Measurements from ENCODE around the gene TRAPPC2L. TPM values are rescaled to one million over a fixed set of nuclear protein-coding genes. Genes with fewer than 3 reads are reported as not detected.
"Not testable (repeated sequence)": the region's sequence is repeated elsewhere in the genome, so short reads cannot be mapped to it uniquely, and the experiment has no call there.

Gene TRAPPC2L
- total and polyA plus RNA-seq, 4 donors, result 27.8 to 54.1 (median 42.5) TPM

GRCh38 chr16:88816736-88817535, 40.0 kb upstream of the TRAPPC2L start:
- ATAC-seq (ENCODE audit: low FRiP score) (no peak), DNase-seq (no peak)
- Histone ChIP-seq H3K4me1 (ENCODE audit: control insufficient read depth in 1 of 2, insufficient read depth in 2 of 2, low read length in 2 of 2) (no peaks in the 10 kb centered on the region), H3K9me3 (ENCODE audit: control insufficient read depth, low read length) (no peaks in the 10 kb centered on the region), H3K36me3 (ENCODE audit: control insufficient read depth in 1 of 2, insufficient read depth in 2 of 2, low read length in 1 of 2) (no peaks in the 10 kb centered on the region), H3K27me3 (ENCODE audit: control insufficient read depth in 1 of 2, insufficient read depth in 2 of 2, low read length in 1 of 2) (no peaks in the 10 kb centered on the region), H3K4me3 (ENCODE audit: low read length in 2 of 2) (no peak overlapping the region), H3K27ac (ENCODE audit: low read depth in 1 of 2, low read length in 2 of 2) (no peak overlapping the region)
- WGBS, 2 donors, result 89 to 91% methylated on average over 39 to 41 of the region's 41 CpGs
- intact Hi-C loops (cut with DNase I), result no loop called here

GRCh38 chr16:88817785-88818574, 38.9 kb upstream of the TRAPPC2L start:
- Histone ChIP-seq H3K4me3 (ENCODE audit: low read length in 2 of 2) (no peak overlapping the region), H3K4me1 (ENCODE audit: control insufficient read depth in 1 of 2, insufficient read depth in 2 of 2, low read length in 2 of 2) (no peaks in the 10 kb centered on the region), H3K36me3 (ENCODE audit: control insufficient read depth in 1 of 2, insufficient read depth in 2 of 2, low read length in 1 of 2) (no peaks in the 10 kb centered on the region), H3K27ac (ENCODE audit: low read depth in 1 of 2, low read length in 2 of 2) (no peak overlapping the region), H3K9me3 (ENCODE audit: control insufficient read depth, low read length) (no peaks in the 10 kb centered on the region), H3K27me3 (ENCODE audit: control insufficient read depth in 1 of 2, insufficient read depth in 2 of 2, low read length in 1 of 2) (no peaks in the 10 kb centered on the region)
- DNase-seq (no peak), ATAC-seq (ENCODE audit: low FRiP score) (no peak)
- WGBS, 2 donors, result 86 to 87% methylated on average over 40 of the region's 40 CpGs
- intact Hi-C loops (cut with DNase I), result no loop called here

- intact Hi-C loops (cut with DNase I), result no loop called here
- no peaks in the 10 kb centered on the region for H3K9me3 ChIP-seq (ENCODE audit: control insufficient read depth, low read length)
- 78 to 87% methylated on average over 18 of the region's 18 CpGs for WGBS, 2 donors
- no peak for DNase-seq
- no peak for ATAC-seq (ENCODE audit: low FRiP score)
- H3K27me3 ChIP-seq (ENCODE audit: control insufficient read depth in 1 of 2, insufficient read depth in 2 of 2, low read length in 1 of 2), result no peaks in the 10 kb centered on the region
- no peak overlapping the region for H3K27ac ChIP-seq (ENCODE audit: low read depth in 1 of 2, low read length in 2 of 2)
- H3K4me1 ChIP-seq (ENCODE audit: control insufficient read depth in 1 of 2, insufficient read depth in 2 of 2, low read length in 2 of 2), result no peaks in the 10 kb centered on the region
- H3K4me3 ChIP-seq (ENCODE audit: low read length in 2 of 2), result no peak overlapping the region
- no peaks in the 10 kb centered on the region for H3K36me3 ChIP-seq (ENCODE audit: control insufficient read depth in 1 of 2, insufficient read depth in 2 of 2, low read length in 1 of 2)
These were observed 38.4 kb upstream of the TRAPPC2L start for GRCh38 chr16:88818575-88818874.

- intact Hi-C loops (cut with DNase I), result no loop called here
- H3K27ac ChIP-seq (ENCODE audit: low read depth in 1 of 2, low read length in 2 of 2), result no peak overlapping the region
- no peaks in the 10 kb centered on the region for H3K9me3 ChIP-seq (ENCODE audit: control insufficient read depth, low read length)
- ATAC-seq (ENCODE audit: low FRiP score) (no peak), DNase-seq (no peak)
- no peaks in the 10 kb centered on the region for H3K27me3 ChIP-seq (ENCODE audit: control insufficient read depth in 1 of 2, insufficient read depth in 2 of 2, low read length in 1 of 2)
- WGBS, 2 donors, result 87 to 88% methylated on average over 16 of the region's 16 CpGs
- no peaks in the 10 kb centered on the region for H3K4me1 ChIP-seq (ENCODE audit: control insufficient read depth in 1 of 2, insufficient read depth in 2 of 2, low read length in 2 of 2)
- no peak overlapping the region for H3K4me3 ChIP-seq (ENCODE audit: low read length in 2 of 2)
- no peaks in the 10 kb centered on the region for H3K36me3 ChIP-seq (ENCODE audit: control insufficient read depth in 1 of 2, insufficient read depth in 2 of 2, low read length in 1 of 2)
These were observed 37.8 kb upstream of the TRAPPC2L start for GRCh38 chr16:88819126-88819525.

GRCh38 chr16:88820385-88821025, 36.4 kb upstream of the TRAPPC2L start:
- ATAC-seq (ENCODE audit: low FRiP score), result no peak
- no peaks in the 10 kb centered on the region for H3K4me1 ChIP-seq (ENCODE audit: control insufficient read depth in 1 of 2, insufficient read depth in 2 of 2, low read length in 2 of 2)

GRCh38 chr16:88821168-88821850, 35.6 kb upstream of the TRAPPC2L start:
- intact Hi-C loops (cut with DNase I), result no loop called here
- 88 to 90% methylated on average over 21 to 22 of the region's 22 CpGs for WGBS, 2 donors
- H3K36me3 ChIP-seq (ENCODE audit: control insufficient read depth in 1 of 2, insufficient read depth in 2 of 2, low read length in 1 of 2), result peaks cover 0 to 1% of the 10 kb centered on the region in 2 donors

More at GRCh38 chr16:88820385-88821025, 36.4 kb upstream of the TRAPPC2L start:
- Histone ChIP-seq H3K27ac (ENCODE audit: low read depth in 1 of 2, low read length in 2 of 2) (no peak overlapping the region), H3K27me3 (ENCODE audit: control insufficient read depth in 1 of 2, insufficient read depth in 2 of 2, low read length in 1 of 2) (no peaks in the 10 kb centered on the region), H3K4me3 (ENCODE audit: low read length in 2 of 2) (no peak overlapping the region), H3K36me3 (ENCODE audit: control insufficient read depth in 1 of 2, insufficient read depth in 2 of 2, low read length in 1 of 2) (no peaks in the 10 kb centered on the region), H3K9me3 (ENCODE audit: control insufficient read depth, low read length) (no peaks in the 10 kb centered on the region)
- intact Hi-C loops (cut with DNase I), result no loop called here
- 87% methylated on average over 20 of the region's 20 CpGs for WGBS, 2 donors
- no peak for DNase-seq

GRCh38 chr16:88822281-88823040, 34.5 kb upstream of the TRAPPC2L start:
- 93% methylated on average over 24 of the region's 24 CpGs for WGBS, 2 donors
- H3K36me3 ChIP-seq (ENCODE audit: control insufficient read depth in 1 of 2, insufficient read depth in 2 of 2, low read length in 1 of 2), result peaks cover 0 to 5% of the 10 kb centered on the region in 2 donors
- no peak for ATAC-seq (ENCODE audit: low FRiP score)

More at GRCh38 chr16:88821168-88821850, 35.6 kb upstream of the TRAPPC2L start:
- DNase-seq, result no peak
- H3K9me3 ChIP-seq (ENCODE audit: control insufficient read depth, low read length), result no peaks in the 10 kb centered on the region
- no peaks in the 10 kb centered on the region for H3K4me1 ChIP-seq (ENCODE audit: control insufficient read depth in 1 of 2, insufficient read depth in 2 of 2, low read length in 2 of 2)
- no peak overlapping the region for H3K4me3 ChIP-seq (ENCODE audit: low read length in 2 of 2)
- no peaks in the 10 kb centered on the region for H3K27me3 ChIP-seq (ENCODE audit: control insufficient read depth in 1 of 2, insufficient read depth in 2 of 2, low read length in 1 of 2)
- H3K27ac ChIP-seq (ENCODE audit: low read depth in 1 of 2, low read length in 2 of 2), result no peak overlapping the region
- no peak for ATAC-seq (ENCODE audit: low FRiP score)

GRCh38 chr16:88823646-88824045, 33.3 kb upstream of the TRAPPC2L start:
- H3K4me3 ChIP-seq (ENCODE audit: low read length in 2 of 2); H3K27me3 ChIP-seq (ENCODE audit: control insufficient read depth in 1 of 2, insufficient read depth in 2 of 2, low read length in 1 of 2); DNase-seq; H3K9me3 ChIP-seq (ENCODE audit: control insufficient read depth, low read length); H3K27ac ChIP-seq (ENCODE audit: low read depth in 1 of 2, low read length in 2 of 2); H3K4me1 ChIP-seq (ENCODE audit: control insufficient read depth in 1 of 2, insufficient read depth in 2 of 2, low read length in 2 of 2); ATAC-seq (ENCODE audit: low FRiP score); intact Hi-C loops (cut with DNase I); H3K36me3 ChIP-seq (ENCODE audit: control insufficient read depth in 1 of 2, insufficient read depth in 2 of 2, low read length in 1 of 2): not testable (repeated sequence)
- 95 to 97% methylated on average over 23 to 30 of the region's 31 CpGs for WGBS, 2 donors

More at GRCh38 chr16:88822281-88823040, 34.5 kb upstream of the TRAPPC2L start:
- H3K27me3 ChIP-seq (ENCODE audit: control insufficient read depth in 1 of 2, insufficient read depth in 2 of 2, low read length in 1 of 2), result no peaks in the 10 kb centered on the region
- no peak overlapping the region for H3K4me3 ChIP-seq (ENCODE audit: low read length in 2 of 2)
- no peak overlapping the region for H3K27ac ChIP-seq (ENCODE audit: low read depth in 1 of 2, low read length in 2 of 2)
- DNase-seq, result no peak
- intact Hi-C loops (cut with DNase I), result no loop called here
- no peaks in the 10 kb centered on the region for H3K9me3 ChIP-seq (ENCODE audit: control insufficient read depth, low read length)
- no peaks in the 10 kb centered on the region for H3K4me1 ChIP-seq (ENCODE audit: control insufficient read depth in 1 of 2, insufficient read depth in 2 of 2, low read length in 2 of 2)
